Endothelial cell (in vitro differentiated cells): ENCODE results near the gene TCFL5. TPM values are rescaled to one million over a fixed set of nuclear protein-coding genes. Genes with fewer than 3 reads are reported as not detected.

ENCODE experiments used
- DNase-seq: peaks from one replicate; pipeline ENCODE4 v3.0.0; 2021; ENCODE audit warnings: low spot score
- H3K27ac Mint-ChIP-seq: one replicate; pipeline ENCODE4 v1.8.0; 2021; ENCODE audit warnings: mixed read lengths, inconsistent platforms; ENCODE audit not compliant: unreplicated experiment
- H3K27me3 Mint-ChIP-seq: one replicate; pipeline ENCODE4 v1.8.0; 2021; ENCODE audit warnings: mild to moderate bottlenecking, moderate library complexity, mixed read lengths, inconsistent platforms; ENCODE audit not compliant: unreplicated experiment
- H3K36me3 Mint-ChIP-seq: one replicate; pipeline ENCODE4 v1.8.0; 2021; ENCODE audit warnings: mild to moderate bottlenecking, low read depth, mixed read lengths, inconsistent platforms; ENCODE audit not compliant: unreplicated experiment
- H3K4me1 Mint-ChIP-seq: one replicate; pipeline ENCODE4 v1.8.0; 2021; ENCODE audit warnings: mild to moderate bottlenecking, mixed read lengths, inconsistent platforms; ENCODE audit not compliant: unreplicated experiment
- H3K4me3 Mint-ChIP-seq: one replicate; pipeline ENCODE4 v1.8.0; 2021; ENCODE audit warnings: mild to moderate bottlenecking, mixed read lengths, inconsistent platforms; ENCODE audit not compliant: unreplicated experiment
- H3K9me3 Mint-ChIP-seq: one replicate; pipeline ENCODE4 v1.8.0; 2021; ENCODE audit warnings: mixed read lengths, inconsistent platforms; ENCODE audit not compliant: unreplicated experiment
- CTCF ChIP-seq: fragments of 200-600 bp; sonication (generic); IDR thresholded peaks from one replicate; pipeline ENCODE4 v1.5.0; 2021; ENCODE audit warnings: antibody characterized with exemption; ENCODE audit not compliant: unreplicated experiment
- total RNA-seq: library from RNA; stranded (reverse); fragmentation: NEBNext Ultra II Directional; extraction: Animal tissue kit (Norgen Biotek cat#: 25700); gene quantifications from one replicate; pipeline ENCODE4 v1.2.1, GENCODE V29; 2021; ENCODE audit not compliant: unreplicated experiment

The TCFL5 gene
- total RNA-seq, 1 donor from 2014 or later: 30.9 TPM

DNA sequence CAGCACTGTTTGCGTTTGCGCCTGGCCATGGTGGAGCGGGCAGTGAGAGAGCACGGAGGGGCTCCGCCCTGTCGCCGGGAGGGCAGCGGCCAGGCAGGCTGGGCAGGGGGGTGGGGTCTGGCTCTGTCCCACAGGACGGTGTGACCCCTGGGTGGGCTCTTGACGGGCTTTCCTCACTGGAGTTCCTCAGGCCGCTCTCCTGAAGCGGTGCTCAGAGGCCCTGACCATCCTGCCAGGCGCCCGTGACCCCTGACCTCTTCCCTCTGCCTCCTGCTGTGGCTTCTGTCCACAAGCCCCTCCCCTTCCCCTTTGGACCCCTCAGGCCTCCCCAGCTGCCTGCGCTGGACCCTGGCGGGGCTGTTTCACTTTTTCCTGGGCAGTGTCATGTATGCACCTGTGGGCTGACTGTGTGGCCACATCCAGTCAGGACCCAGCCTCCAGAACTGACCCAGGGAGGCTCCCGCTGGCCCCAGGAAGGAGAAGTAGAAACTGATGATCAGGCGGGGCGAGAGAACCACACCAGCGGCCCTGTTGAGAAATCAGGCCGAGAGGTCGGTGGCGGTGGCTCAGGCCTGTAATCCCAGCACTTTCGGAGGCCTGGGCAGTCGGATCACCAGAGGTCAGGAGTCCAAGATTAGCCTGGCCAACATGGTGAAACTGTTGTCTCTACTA lies 55.8 kb downstream of the TCFL5 start:
- peaks cover 17% of the 10 kb centered on the region for H3K27me3 Mint-ChIP-seq
- no peak for DNase-seq
- no peak overlapping the region for H3K27ac Mint-ChIP-seq

GRCh38 chr20:62805155-62805710 lies 56.4 kb downstream of the TCFL5 start:
- TF ChIP-seq CTCF: no peak
- Mint-ChIP-seq H3K4me3 (peak overlapping the region; percentile 80), H3K27ac (no peak overlapping the region), H3K36me3 (peaks cover 7% of the 10 kb centered on the region), H3K27me3 (peaks cover 17% of the 10 kb centered on the region), H3K4me1 (no peaks in the 10 kb centered on the region), H3K9me3 (no peaks in the 10 kb centered on the region)
- DNase-seq: no peak

More for the DNA sequence above, 55.8 kb downstream of the TCFL5 start:
- no peaks in the 10 kb centered on the region for H3K4me1 Mint-ChIP-seq
- H3K36me3 Mint-ChIP-seq: peaks cover 7% of the 10 kb centered on the region
- H3K4me3 Mint-ChIP-seq: peak overlapping the region; percentile 81
- no peak for TF ChIP-seq CTCF
- H3K9me3 Mint-ChIP-seq: no peaks in the 10 kb centered on the region

DNA sequence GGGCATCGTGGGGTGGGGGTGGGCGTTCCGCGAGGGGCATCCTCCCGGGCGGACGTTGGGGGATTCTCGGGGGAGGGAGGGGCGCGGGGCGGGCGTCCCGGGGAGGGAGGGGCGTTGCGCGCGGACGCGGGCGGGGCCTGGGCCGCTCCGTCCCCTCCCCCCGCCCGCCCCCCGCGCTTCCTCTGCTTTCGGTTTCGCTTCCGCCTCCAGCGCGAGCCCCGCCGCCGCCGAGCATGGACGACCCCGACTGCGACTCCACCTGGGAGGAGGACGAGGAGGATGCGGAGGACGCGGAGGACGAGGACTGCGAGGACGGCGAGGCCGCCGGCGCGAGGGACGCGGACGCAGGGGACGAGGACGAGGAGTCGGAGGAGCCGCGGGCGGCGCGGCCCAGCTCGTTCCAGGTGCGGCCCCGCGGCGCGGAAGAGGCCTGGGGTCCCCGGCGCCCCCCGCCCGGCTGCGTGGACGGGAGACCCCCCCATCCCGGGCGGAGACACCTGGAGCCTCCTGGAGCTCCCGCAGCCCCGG lies 56.9 kb downstream of the TCFL5 start, which contains the start of gene OGFR:
TSS of gene OGFR (plus strand) at position 209 of the 528 bp plus-strand sequence. CDS start at position 234, 25 bp downstream.
- no peak for TF ChIP-seq CTCF
- Mint-ChIP-seq H3K4me1 (no peaks in the 10 kb centered on the region), H3K27me3 (peaks cover 17% of the 10 kb centered on the region), H3K9me3 (no peaks in the 10 kb centered on the region), H3K27ac (no peak within 1 kb of the TSS), H3K36me3 (peaks cover 7% of the 10 kb centered on the region), H3K4me3 (peak within 1 kb of the TSS; percentile 92)
- DNase-seq: peak; percentile 53

- Mint-ChIP-seq H3K4me3 (peak overlapping the region; percentile 92), H3K4me1 (no peaks in the 10 kb centered on the region), H3K36me3 (peaks cover 11% of the 10 kb centered on the region), H3K27ac (no peak overlapping the region), H3K27me3 (peaks cover 17% of the 10 kb centered on the region), H3K9me3 (no peaks in the 10 kb centered on the region)
- no peak for DNase-seq
- TF ChIP-seq CTCF: no peak
These were observed 57.5 kb downstream of the TCFL5 start for GRCh38 chr20:62804021-62804626.
